ENCODE data around the gene STUM. TPM values are rescaled to one million over a fixed set of nuclear protein-coding genes. Genes with fewer than 3 reads are reported as not detected.

Gene STUM
- total and polyA plus RNA-seq, 10 of the 15 experiments (the other 5 are each of a cell fraction or from before 2014, with no cell fraction given), result under 0.01 to 0.15 (median 0.09) TPM; not detected in 5

- TF ChIP-seq USF2 (IDR thresholded peaks at IDR 0.05; ENCODE audit: borderline replicate concordance, low read depth, low read length), result no peak
- no peak for TF ChIP-seq BCLAF1 (IDR thresholded peaks at IDR 0.05)
- no peak for TF ChIP-seq HCFC1 (IDR thresholded peaks at IDR 0.05; ENCODE audit: low read length)
- TF ChIP-seq IRF3 (IDR thresholded peaks at IDR 0.05), result peak; percentile 21; the same call in 1 of the 2 replicates
- no peak for TF ChIP-seq FOS (IDR thresholded peaks at IDR 0.05; ENCODE audit: borderline replicate concordance, extremely low read depth, insufficient read length)
- no peak for TF ChIP-seq FOXK2 (IDR thresholded peaks at IDR 0.05)
- TF ChIP-seq YBX1 (IDR thresholded peaks at IDR 0.05), result no peak
- no peak for TF ChIP-seq RFX5 (IDR thresholded peaks at IDR 0.05; ENCODE audit: low read depth, low read length)
- peak; percentile 25; the same call in 1 of the 2 replicates for TF ChIP-seq LARP7 (IDR thresholded peaks at IDR 0.05)
- no peak for TF ChIP-seq MEF2B (IDR thresholded peaks at IDR 0.05; ENCODE audit: partially characterized antibody, poor library complexity, severe bottlenecking)
- no peak for TF ChIP-seq E2F4 (IDR thresholded peaks at IDR 0.05; ENCODE audit: low read depth, low read length)
- TF ChIP-seq KLF5 (IDR thresholded peaks at IDR 0.05; ENCODE audit: partially characterized antibody), result no peak
- TF ChIP-seq EED (IDR thresholded peaks at IDR 0.05; ENCODE audit: low read depth), result peak; percentile 49; the same call in 1 of the 2 replicates
- peak; percentile 96 for TF ChIP-seq SMC3 (IDR thresholded peaks at IDR 0.05; ENCODE audit: borderline replicate concordance, low read length)
- no peak for TF ChIP-seq ESRRA (IDR thresholded peaks at IDR 0.05; ENCODE audit: low read length)
- TF ChIP-seq MLLT1 (IDR thresholded peaks at IDR 0.05), result 0 out of 2 replicates have a peak, but pooled peaks have one; percentile 14
- TF ChIP-seq ATF2 (IDR thresholded peaks at IDR 0.05; ENCODE audit: low read length), result no peak
- TF ChIP-seq MAX (IDR thresholded peaks at IDR 0.05; ENCODE audit: low read depth, low read length), result no peak
- 0 out of 2 replicates have a peak, but pooled peaks have one; percentile 26 for TF ChIP-seq ZSCAN29 (IDR thresholded peaks at IDR 0.05)
- no peak for TF ChIP-seq EGR1 (IDR thresholded peaks at IDR 0.05; ENCODE audit: borderline replicate concordance in 1 of 2, low read depth in 2 of 2, low read length in 2 of 2)
- TF ChIP-seq SMARCA5 (IDR thresholded peaks at IDR 0.05), result 0 out of 2 replicates have a peak, but pooled peaks have one; percentile 21
- peak; percentile 62 for TF ChIP-seq GATAD2B (conservative IDR thresholded peaks at IDR 0.05; ENCODE audit: low read depth)
Observed at GRCh38 chr1:226634166-226634588, 85.6 kb downstream of the STUM start (continued).
